HepG2 (cell line): Measurements from ENCODE around the gene ZIC4.

ENCODE experiments used
- ATF5 ChIP-seq: sonication (generic); formaldehyde crosslinking; IDR thresholded peaks from 2 replicates; pipeline ENCODE4 v1.4.0; 2020; ENCODE audit warnings: mild to moderate bottlenecking, low read depth, missing genetic modification reagents
- SALL2 ChIP-seq: sonication (generic); formaldehyde crosslinking; IDR thresholded peaks from 2 replicates; pipeline ENCODE4 v1.8.1; 2023; ENCODE audit warnings: mild to moderate bottlenecking, missing genetic modification reagents, inconsistent platforms
- ZNF549 ChIP-seq: sonication (generic); formaldehyde crosslinking; IDR thresholded peaks from 2 replicates; pipeline ENCODE4 v1.5.0; 2020; ENCODE audit warnings: missing genetic modification reagents

- no peak for TF ChIP-seq ATF5 (CRISPR knock-in tag)
- TF ChIP-seq ZNF549 (CRISPR knock-in tag): no peak
- no peak for TF ChIP-seq SALL2 (CRISPR knock-in tag)
These were observed 34.5 kb downstream of the ZIC4 start for GRCh38 chr3:147371771-147372340.
